ENCODE data around the gene TNRC6C.

The TNRC6C gene

GRCh38 chr17:77999413-78000173 is 41.1 kb downstream of the TNRC6C start:
- H3K36me3 ChIP-seq (ENCODE audit: insufficient read depth, low read length): peaks cover 3% of the 10 kb centered on the region
- no peaks in the 10 kb centered on the region for H3K27me3 ChIP-seq (ENCODE audit: insufficient read depth, low read length)
- no peaks in the 10 kb centered on the region for H3K9me3 ChIP-seq (ENCODE audit: low read length)
- H3K4me1 ChIP-seq (ENCODE audit: insufficient read depth, low read length): peaks cover 3% of the 10 kb centered on the region
- H2AFZ ChIP-seq (ENCODE audit: low read depth, low read length): no peak overlapping the region
- H3K4me3 ChIP-seq (ENCODE audit: low read length): no peak overlapping the region

- H2AFZ ChIP-seq (ENCODE audit: low read depth, low read length): no peak overlapping the region
- no peaks in the 10 kb centered on the region for H3K27me3 ChIP-seq (ENCODE audit: insufficient read depth, low read length)
- no peaks in the 10 kb centered on the region for H3K9me3 ChIP-seq (ENCODE audit: low read length)
- no peak overlapping the region for H3K4me3 ChIP-seq (ENCODE audit: low read length)
- peaks cover 10% of the 10 kb centered on the region for H3K36me3 ChIP-seq (ENCODE audit: insufficient read depth, low read length)
- no peaks in the 10 kb centered on the region for H3K4me1 ChIP-seq (ENCODE audit: insufficient read depth, low read length)
Observed at GRCh38 chr17:78000341-78000740, 41.8 kb downstream of the TNRC6C start.

- Histone ChIP-seq H3K4me1 (ENCODE audit: insufficient read depth, low read length) (no peaks in the 10 kb centered on the region), H3K27me3 (ENCODE audit: insufficient read depth, low read length) (no peaks in the 10 kb centered on the region), H3K4me3 (ENCODE audit: low read length) (no peak overlapping the region), H2AFZ (ENCODE audit: low read depth, low read length) (no peak overlapping the region), H3K9me3 (ENCODE audit: low read length) (no peaks in the 10 kb centered on the region), H3K36me3 (ENCODE audit: insufficient read depth, low read length) (peaks cover 19% of the 10 kb centered on the region)
Observed at GRCh38 chr17:78001182-78001581, 42.7 kb downstream of the TNRC6C start.

GRCh38 chr17:78001612-78002011 is 43.1 kb downstream of the TNRC6C start:
- no peaks in the 10 kb centered on the region for H3K27me3 ChIP-seq (ENCODE audit: insufficient read depth, low read length)
- H3K36me3 ChIP-seq (ENCODE audit: insufficient read depth, low read length): peaks cover 19% of the 10 kb centered on the region
- H2AFZ ChIP-seq (ENCODE audit: low read depth, low read length): no peak overlapping the region
- H3K4me3 ChIP-seq (ENCODE audit: low read length): no peak overlapping the region
- H3K9me3 ChIP-seq (ENCODE audit: low read length): no peaks in the 10 kb centered on the region
- H3K4me1 ChIP-seq (ENCODE audit: insufficient read depth, low read length): no peaks in the 10 kb centered on the region

GRCh38 chr17:78002166-78002565 is 43.7 kb downstream of the TNRC6C start:
- no peak overlapping the region for H3K4me3 ChIP-seq (ENCODE audit: low read length)
- peaks cover 18% of the 10 kb centered on the region for H3K36me3 ChIP-seq (ENCODE audit: insufficient read depth, low read length)
- no peaks in the 10 kb centered on the region for H3K9me3 ChIP-seq (ENCODE audit: low read length)

GRCh38 chr17:78005452-78006171 is 47.1 kb downstream of the TNRC6C start:
- H3K9me3 ChIP-seq (ENCODE audit: low read length): no peaks in the 10 kb centered on the region
- H3K4me1 ChIP-seq (ENCODE audit: insufficient read depth, low read length): no peaks in the 10 kb centered on the region
- H3K27me3 ChIP-seq (ENCODE audit: insufficient read depth, low read length): no peaks in the 10 kb centered on the region
- no peak overlapping the region for H2AFZ ChIP-seq (ENCODE audit: low read depth, low read length)
- peaks cover 35% of the 10 kb centered on the region for H3K36me3 ChIP-seq (ENCODE audit: insufficient read depth, low read length)
- no peak overlapping the region for H3K4me3 ChIP-seq (ENCODE audit: low read length)

More at GRCh38 chr17:78002166-78002565, 43.7 kb downstream of the TNRC6C start:
- H3K4me1 ChIP-seq (ENCODE audit: insufficient read depth, low read length): no peaks in the 10 kb centered on the region
- no peaks in the 10 kb centered on the region for H3K27me3 ChIP-seq (ENCODE audit: insufficient read depth, low read length)
- no peak overlapping the region for H2AFZ ChIP-seq (ENCODE audit: low read depth, low read length)

GRCh38 chr17:78006338-78006737 is 47.8 kb downstream of the TNRC6C start:
- Histone ChIP-seq H3K36me3 (ENCODE audit: insufficient read depth, low read length) (peaks cover 35% of the 10 kb centered on the region), H2AFZ (ENCODE audit: low read depth, low read length) (no peak overlapping the region), H3K9me3 (ENCODE audit: low read length) (no peaks in the 10 kb centered on the region), H3K4me1 (ENCODE audit: insufficient read depth, low read length) (no peaks in the 10 kb centered on the region), H3K27me3 (ENCODE audit: insufficient read depth, low read length) (no peaks in the 10 kb centered on the region), H3K4me3 (ENCODE audit: low read length) (no peak overlapping the region)

- Histone ChIP-seq H3K4me1 (ENCODE audit: insufficient read depth, low read length) (no peaks in the 10 kb centered on the region), H3K27me3 (ENCODE audit: insufficient read depth, low read length) (no peaks in the 10 kb centered on the region), H3K36me3 (ENCODE audit: insufficient read depth, low read length) (peaks cover 44% of the 10 kb centered on the region), H3K9me3 (ENCODE audit: low read length) (no peaks in the 10 kb centered on the region), H2AFZ (ENCODE audit: low read depth, low read length) (no peak overlapping the region), H3K4me3 (ENCODE audit: low read length) (no peak overlapping the region)
Observed at GRCh38 chr17:78007647-78008046, 49.1 kb downstream of the TNRC6C start.

- H3K4me1 ChIP-seq (ENCODE audit: insufficient read depth, low read length): peaks cover 14% of the 10 kb centered on the region
- H3K36me3 ChIP-seq (ENCODE audit: insufficient read depth, low read length): peaks cover 31% of the 10 kb centered on the region
- no peaks in the 10 kb centered on the region for H3K9me3 ChIP-seq (ENCODE audit: low read length)
- no peaks in the 10 kb centered on the region for H3K27me3 ChIP-seq (ENCODE audit: insufficient read depth, low read length)
- H2AFZ ChIP-seq (ENCODE audit: low read depth, low read length): no peak overlapping the region
- H3K4me3 ChIP-seq (ENCODE audit: low read length): no peak overlapping the region
Observed at GRCh38 chr17:78010759-78011158, 52.3 kb downstream of the TNRC6C start.

GRCh38 chr17:78012428-78012827 is 53.9 kb downstream of the TNRC6C start:
- H3K9me3 ChIP-seq (ENCODE audit: low read length): no peaks in the 10 kb centered on the region
- H3K4me3 ChIP-seq (ENCODE audit: low read length): no peak overlapping the region
- H2AFZ ChIP-seq (ENCODE audit: low read depth, low read length): no peak overlapping the region
- peaks cover 26% of the 10 kb centered on the region for H3K36me3 ChIP-seq (ENCODE audit: insufficient read depth, low read length)
- no peaks in the 10 kb centered on the region for H3K27me3 ChIP-seq (ENCODE audit: insufficient read depth, low read length)
- H3K4me1 ChIP-seq (ENCODE audit: insufficient read depth, low read length): peaks cover 14% of the 10 kb centered on the region

GRCh38 chr17:78013683-78014467 is 55.4 kb downstream of the TNRC6C start:
- Histone ChIP-seq H3K4me3 (ENCODE audit: low read length) (no peak overlapping the region), H3K36me3 (ENCODE audit: insufficient read depth, low read length) (peaks cover 21% of the 10 kb centered on the region), H3K4me1 (ENCODE audit: insufficient read depth, low read length) (peaks cover 17% of the 10 kb centered on the region), H3K9me3 (ENCODE audit: low read length) (no peaks in the 10 kb centered on the region), H3K27me3 (ENCODE audit: insufficient read depth, low read length) (no peaks in the 10 kb centered on the region), H2AFZ (ENCODE audit: low read depth, low read length) (no peak overlapping the region)

- Histone ChIP-seq H3K9me3 (ENCODE audit: low read length) (no peaks in the 10 kb centered on the region), H3K4me3 (ENCODE audit: low read length) (no peak overlapping the region), H3K36me3 (ENCODE audit: insufficient read depth, low read length) (peaks cover 21% of the 10 kb centered on the region), H3K27me3 (ENCODE audit: insufficient read depth, low read length) (no peaks in the 10 kb centered on the region), H2AFZ (ENCODE audit: low read depth, low read length) (no peak overlapping the region), H3K4me1 (ENCODE audit: insufficient read depth, low read length) (peaks cover 22% of the 10 kb centered on the region)
Observed at GRCh38 chr17:78014646-78015045, 56.1 kb downstream of the TNRC6C start.

- Histone ChIP-seq H3K4me1 (ENCODE audit: insufficient read depth, low read length) (peaks cover 28% of the 10 kb centered on the region), H3K9me3 (ENCODE audit: low read length) (no peaks in the 10 kb centered on the region), H3K4me3 (ENCODE audit: low read length) (no peak overlapping the region), H2AFZ (ENCODE audit: low read depth, low read length) (no peak overlapping the region), H3K36me3 (ENCODE audit: insufficient read depth, low read length) (peaks cover 9% of the 10 kb centered on the region), H3K27me3 (ENCODE audit: insufficient read depth, low read length) (no peaks in the 10 kb centered on the region)
Observed at GRCh38 chr17:78016852-78017251, 58.3 kb downstream of the TNRC6C start.

Measured in neuron (in vitro differentiated cells).